Middle frontal gyrus (tissue), 1 donor: Measurements from ENCODE around the gene PLXNB1.

Source experiments
- DNase-seq: peaks from one replicate; pipeline ENCODE4 v3.0.0-alpha.2; 2015; ENCODE audit warnings: low spot score; ENCODE audit errors: extremely low spot score

The PLXNB1 gene

GRCh38 chr3:48419597-48419996, 10.3 kb downstream of the PLXNB1 start:
- DNase-seq: no peak

- no peak for DNase-seq
Measured at GRCh38 chr3:48419149-48419548, 10.7 kb downstream of the PLXNB1 start.

GRCh38 chr3:48418651-48419050, 11.2 kb downstream of the PLXNB1 start:
- no peak for DNase-seq

- DNase-seq: no peak
Measured at GRCh38 chr3:48418140-48418539, 11.7 kb downstream of the PLXNB1 start.

GRCh38 chr3:48417529-48418108, 12.3 kb downstream of the PLXNB1 start:
- no peak for DNase-seq

- DNase-seq: no peak
Measured at GRCh38 chr3:48416546-48416945, 13.3 kb downstream of the PLXNB1 start.

- DNase-seq: no peak
Measured at GRCh38 chr3:48416091-48416505, 13.8 kb downstream of the PLXNB1 start.

GRCh38 chr3:48415251-48415953, 14.5 kb downstream of the PLXNB1 start:
- no peak for DNase-seq

GRCh38 chr3:48414376-48415250, 15.3 kb downstream of the PLXNB1 start:
- DNase-seq: no peak

- DNase-seq: no peak
Measured at GRCh38 chr3:48413611-48414010, 16.3 kb downstream of the PLXNB1 start.

GRCh38 chr3:48413086-48413485, 16.8 kb downstream of the PLXNB1 start:
- DNase-seq: no peak

- no peak for DNase-seq
Measured at GRCh38 chr3:48412375-48413001, 17.4 kb downstream of the PLXNB1 start.

GRCh38 chr3:48411606-48412374, 18.1 kb downstream of the PLXNB1 start:
- no peak for DNase-seq

GRCh38 chr3:48411041-48411588, 18.8 kb downstream of the PLXNB1 start:
- DNase-seq: no peak

GRCh38 chr3:48410205-48411040, 19.5 kb downstream of the PLXNB1 start:
- no peak for DNase-seq

GRCh38 chr3:48409291-48410201, 20.3 kb downstream of the PLXNB1 start:
- no peak for DNase-seq

GRCh38 chr3:48408823-48409281, 21.0 kb downstream of the PLXNB1 start:
- no peak for DNase-seq

GRCh38 chr3:48407542-48408099, 22.3 kb downstream of the PLXNB1 start:
- no peak for DNase-seq
